Liver (tissue), 9 donors: ENCODE measurements around the gene MORF4L1. TPM values are rescaled to one million over a fixed set of nuclear protein-coding genes. Genes with fewer than 3 reads are reported as not detected.

Source experiments
- DNase-seq: peaks from one replicate; pipeline ENCODE4 v3.0.0-alpha.2; 2017; ENCODE audit warnings: low spot score
- H3K27ac ChIP-seq, 2 donors: one replicate each; pipeline ENCODE4 v1.7.0; 2013; ENCODE audit warnings: inconsistent platforms in 2 of 2, low read length in 2 of 2, control low read depth in 1 of 2, low read depth in 1 of 2, mild to moderate bottlenecking in 1 of 2
- H3K27me3 ChIP-seq, 4 donors: one replicate each; pipeline versions ENCODE4 v1.6.1 to v1.7.0; 2013; ENCODE audit warnings: low read length in 3 of 4, inconsistent platforms in 1 of 4, mild to moderate bottlenecking in 1 of 4, moderate library complexity in 1 of 4; ENCODE audit not compliant: control insufficient read depth in 4 of 4, insufficient read depth in 4 of 4
- H3K36me3 ChIP-seq, 4 donors: one replicate each; pipeline versions ENCODE4 v1.6.1 to v1.7.0; 2013; ENCODE audit warnings: low read length in 3 of 4, mild to moderate bottlenecking in 3 of 4, low read depth in 1 of 4, moderate library complexity in 1 of 4; ENCODE audit not compliant: control insufficient read depth in 4 of 4, insufficient read depth in 3 of 4
- H3K4me1 ChIP-seq, 4 donors: one replicate each; pipeline versions ENCODE4 v1.6.1 to v1.7.0; 2013; ENCODE audit warnings: low read length in 3 of 4, mild to moderate bottlenecking in 3 of 4, moderate library complexity in 1 of 4; ENCODE audit not compliant: control insufficient read depth in 4 of 4, insufficient read depth in 4 of 4
- H3K4me3 ChIP-seq, 3 donors: one replicate each; pipeline versions ENCODE4 v1.6.1 to v1.7.0; 2013; ENCODE audit warnings: low read length in 3 of 3, control low read depth in 1 of 3, low read depth in 1 of 3, mild to moderate bottlenecking in 1 of 3
- H3K9ac ChIP-seq, 2 donors: one replicate each; pipeline ENCODE4 v1.7.0; 2013; ENCODE audit warnings: low read length in 2 of 2, mild to moderate bottlenecking in 2 of 2, moderate library complexity in 2 of 2, control low read depth in 1 of 2, low read depth in 1 of 2
- H3K9me3 ChIP-seq, 4 donors: one replicate each; pipeline versions ENCODE4 v1.6.1 to v1.7.0; 2013; ENCODE audit warnings: low read length in 3 of 4; ENCODE audit not compliant: control insufficient read depth in 4 of 4
- ATF3 ChIP-seq: IDR thresholded peaks from 2 replicates; pipeline ENCODE4 v1.6.1; 2016; ENCODE audit warnings: antibody characterized with exemption
- EGR1 ChIP-seq, 2 donors: IDR thresholded peaks; 2 replicates each; pipeline ENCODE4 v1.6.1; 2016 to 2018; ENCODE audit warnings: antibody characterized with exemption in 2 of 2, low read depth in 2 of 2
- FOXA2 ChIP-seq: IDR thresholded peaks from 2 replicates; pipeline ENCODE4 v1.6.1; 2016; ENCODE audit warnings: antibody characterized with exemption
- GABPA ChIP-seq, 2 donors: IDR thresholded peaks in 1 of 2; conservative IDR thresholded peaks in 1 of 2; 2 replicates each; pipeline ENCODE4 v1.6.1; 2016; ENCODE audit warnings: antibody characterized with exemption in 2 of 2, mild to moderate bottlenecking in 1 of 2, moderate library complexity in 1 of 2
- HNF4A ChIP-seq, 2 donors: conservative IDR thresholded peaks; 2 replicates each; pipeline ENCODE4 v1.6.1; 2016; ENCODE audit warnings: antibody characterized with exemption in 2 of 2, mild to moderate bottlenecking in 2 of 2
- HNF4G ChIP-seq: IDR thresholded peaks from 2 replicates; pipeline ENCODE4 v1.6.1; 2016; ENCODE audit warnings: antibody characterized with exemption
- JUND ChIP-seq, 2 donors: IDR thresholded peaks; 2 replicates each; pipeline ENCODE4 v1.6.1; 2016; ENCODE audit warnings: antibody characterized with exemption in 2 of 2
- MAX ChIP-seq: IDR thresholded peaks from 2 replicates; pipeline ENCODE4 v1.6.1; 2016; ENCODE audit warnings: antibody characterized with exemption
- NR2F2 ChIP-seq: IDR thresholded peaks from 2 replicates; pipeline ENCODE4 v1.6.1; 2016; ENCODE audit warnings: antibody characterized with exemption
- RAD21 ChIP-seq, 2 donors: IDR thresholded peaks; 2 replicates each; pipeline ENCODE4 v1.6.1; 2016; ENCODE audit warnings: antibody characterized with exemption in 2 of 2, mild to moderate bottlenecking in 2 of 2
- RXRA ChIP-seq, 2 donors: IDR thresholded peaks; 2 replicates each; pipeline ENCODE4 v1.6.1; 2017 to 2018; ENCODE audit warnings: antibody characterized with exemption in 2 of 2, mild to moderate bottlenecking in 1 of 2
- ZBTB33 ChIP-seq: IDR thresholded peaks from 2 replicates; pipeline ENCODE4 v1.6.1; 2016; ENCODE audit warnings: antibody characterized with exemption
- WGBS: extraction: QIAGEN DNeasy Blood & Tissue Kit; methylation state at CpG from one replicate; pipeline ENCODE4 v1.1.7; 2013; 5-methylcytosine and 5-hydroxymethylcytosine counted together
- polyA plus RNA-seq, 2 donors: library from polyadenylated mRNA; stranded (reverse) in 1 of 2; unstranded in 1 of 2; fragments of 200-250 nt in 1 of 2; fragments of >200 nt in 1 of 2; fragmentation: Nextera tagmentation in 1 of 2; extraction: Ambion mirVana in 1 of 2; gene quantifications; one replicate each; pipeline versions ENCODE4 v1.2.1 to v1.2.3, GENCODE V29; 2013 to 2015
- total RNA-seq, 2 donors: library from RNA; depleted of rRNA; stranded (reverse); fragments of >200 nt; gene quantifications; one replicate each; pipeline ENCODE4 v1.2.3, GENCODE V29; 2014
- TF ChIP-seq, protein P1 (sequence below): IDR thresholded peaks from 2 replicates; pipeline ENCODE4 v1.6.1; 2016; ENCODE audit warnings: antibody characterized with exemption, mild to moderate bottlenecking
- TF ChIP-seq, protein P2 (sequence below): fragments of 150-350 bp; IDR thresholded peaks from 2 replicates; pipeline ENCODE4 v1.5.1; 2017; ENCODE audit warnings: improper control_type of control experiment, low read depth, low read length; ENCODE audit not compliant: missing input control
- donor health status: healthy.
- donor health status: healthy.
- donor health status: healthy.
- donor health status: healthy.
- donor health status: healthy.

MORF4L1 gene
- total and polyA plus RNA-seq, 4 donors: 67.5 to 134 (median 123) TPM

- TF ChIP-seq JUND (IDR thresholded peaks at IDR 0.05): no peak
- no peak for TF ChIP-seq EGR1 (IDR thresholded peaks at IDR 0.05; ENCODE audit: low read depth in 2 of 2)
- TF ChIP-seq NR2F2: no peak
Measured at GRCh38 chr15:78938658-78939488, 66.2 kb downstream of the MORF4L1 start (continued).

DNA sequence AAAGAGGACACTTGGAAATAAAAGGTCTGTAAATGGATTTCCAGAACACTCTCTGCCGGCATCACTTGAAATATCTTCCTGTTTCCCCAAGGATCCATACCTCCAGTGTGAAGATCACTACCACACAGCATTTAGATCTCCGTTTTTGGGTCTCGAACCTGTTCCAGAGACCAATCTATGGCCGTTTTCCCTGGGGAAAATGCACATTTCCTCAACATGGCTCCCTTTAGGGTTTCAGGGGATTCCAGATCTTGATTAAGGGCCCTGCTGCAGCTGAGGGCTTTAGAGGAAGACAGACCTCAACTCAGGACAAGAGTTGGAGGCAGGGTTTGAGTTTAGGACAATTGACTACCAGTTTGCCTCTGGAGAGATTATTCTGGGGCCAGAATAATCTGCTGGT, 70.1 kb downstream of the MORF4L1 start:
- 96% methylated on average over 4 of the region's 4 CpGs for WGBS
- peaks cover 0 to 3% (median 0%) of the 10 kb centered on the region in 4 donors for H3K36me3 ChIP-seq

DNA sequence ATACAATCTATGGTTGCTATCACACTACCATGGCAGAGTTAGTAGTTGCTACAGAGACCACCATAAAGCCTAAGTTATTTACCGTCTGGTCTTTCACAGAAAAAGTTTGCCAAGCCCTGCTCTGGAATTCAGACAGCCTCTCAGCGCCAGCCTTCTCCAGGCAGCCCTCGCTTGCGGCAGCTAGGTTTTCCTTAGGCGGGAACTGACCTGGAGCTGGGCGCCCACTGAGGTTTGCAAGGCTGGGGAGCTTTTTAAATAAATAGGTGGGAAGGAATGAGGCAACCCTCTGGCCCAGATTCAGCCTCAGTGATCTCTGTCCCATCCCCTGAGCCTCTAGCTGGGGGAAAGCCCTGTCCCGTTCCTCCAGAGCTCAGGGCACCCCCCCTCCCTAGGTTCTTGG, 71.0 kb downstream of the MORF4L1 start:
- no peaks in the 10 kb centered on the region for H3K36me3 ChIP-seq
- WGBS: 57% methylated on average over 7 of the region's 7 CpGs
- H3K4me1 ChIP-seq: peaks cover 0 to 23% (median 7%) of the 10 kb centered on the region in 4 donors
- DNase-seq: no peak
- H3K27me3 ChIP-seq: no peaks in the 10 kb centered on the region
- H3K27ac ChIP-seq: peak overlapping the region; percentile 83 to 90
- peak overlapping the region in 1 of 2 donors; percentile 47 for H3K9ac ChIP-seq
- TF ChIP-seq MAX: no peak
- TF ChIP-seq JUND (IDR thresholded peaks at IDR 0.05): no peak
- TF ChIP-seq FOXA2: no peak
- no peak for TF ChIP-seq RXRA (IDR thresholded peaks at IDR 0.05)
- TF ChIP-seq, protein P1, sequence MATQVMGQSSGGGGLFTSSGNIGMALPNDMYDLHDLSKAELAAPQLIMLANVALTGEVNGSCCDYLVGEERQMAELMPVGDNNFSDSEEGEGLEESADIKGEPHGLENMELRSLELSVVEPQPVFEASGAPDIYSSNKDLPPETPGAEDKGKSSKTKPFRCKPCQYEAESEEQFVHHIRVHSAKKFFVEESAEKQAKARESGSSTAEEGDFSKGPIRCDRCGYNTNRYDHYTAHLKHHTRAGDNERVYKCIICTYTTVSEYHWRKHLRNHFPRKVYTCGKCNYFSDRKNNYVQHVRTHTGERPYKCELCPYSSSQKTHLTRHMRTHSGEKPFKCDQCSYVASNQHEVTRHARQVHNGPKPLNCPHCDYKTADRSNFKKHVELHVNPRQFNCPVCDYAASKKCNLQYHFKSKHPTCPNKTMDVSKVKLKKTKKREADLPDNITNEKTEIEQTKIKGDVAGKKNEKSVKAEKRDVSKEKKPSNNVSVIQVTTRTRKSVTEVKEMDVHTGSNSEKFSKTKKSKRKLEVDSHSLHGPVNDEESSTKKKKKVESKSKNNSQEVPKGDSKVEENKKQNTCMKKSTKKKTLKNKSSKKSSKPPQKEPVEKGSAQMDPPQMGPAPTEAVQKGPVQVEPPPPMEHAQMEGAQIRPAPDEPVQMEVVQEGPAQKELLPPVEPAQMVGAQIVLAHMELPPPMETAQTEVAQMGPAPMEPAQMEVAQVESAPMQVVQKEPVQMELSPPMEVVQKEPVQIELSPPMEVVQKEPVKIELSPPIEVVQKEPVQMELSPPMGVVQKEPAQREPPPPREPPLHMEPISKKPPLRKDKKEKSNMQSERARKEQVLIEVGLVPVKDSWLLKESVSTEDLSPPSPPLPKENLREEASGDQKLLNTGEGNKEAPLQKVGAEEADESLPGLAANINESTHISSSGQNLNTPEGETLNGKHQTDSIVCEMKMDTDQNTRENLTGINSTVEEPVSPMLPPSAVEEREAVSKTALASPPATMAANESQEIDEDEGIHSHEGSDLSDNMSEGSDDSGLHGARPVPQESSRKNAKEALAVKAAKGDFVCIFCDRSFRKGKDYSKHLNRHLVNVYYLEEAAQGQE: no peak
- no peak for TF ChIP-seq NR2F2
- peak overlapping the region in 2 of 3 donors; percentile 64 to 81 for H3K4me3 ChIP-seq
- no peaks in the 10 kb centered on the region for H3K9me3 ChIP-seq

More for the DNA sequence above, 70.1 kb downstream of the MORF4L1 start:
- Histone ChIP-seq H3K27ac (no peak overlapping the region), H3K9ac (no peak overlapping the region), H3K4me1 (peaks cover 0 to 23% (median 6%) of the 10 kb centered on the region in 4 donors), H3K9me3 (no peaks in the 10 kb centered on the region), H3K4me3 (no peak overlapping the region), H3K27me3 (no peaks in the 10 kb centered on the region)
- TF ChIP-seq NR2F2: no peak
- TF ChIP-seq, protein P2, sequence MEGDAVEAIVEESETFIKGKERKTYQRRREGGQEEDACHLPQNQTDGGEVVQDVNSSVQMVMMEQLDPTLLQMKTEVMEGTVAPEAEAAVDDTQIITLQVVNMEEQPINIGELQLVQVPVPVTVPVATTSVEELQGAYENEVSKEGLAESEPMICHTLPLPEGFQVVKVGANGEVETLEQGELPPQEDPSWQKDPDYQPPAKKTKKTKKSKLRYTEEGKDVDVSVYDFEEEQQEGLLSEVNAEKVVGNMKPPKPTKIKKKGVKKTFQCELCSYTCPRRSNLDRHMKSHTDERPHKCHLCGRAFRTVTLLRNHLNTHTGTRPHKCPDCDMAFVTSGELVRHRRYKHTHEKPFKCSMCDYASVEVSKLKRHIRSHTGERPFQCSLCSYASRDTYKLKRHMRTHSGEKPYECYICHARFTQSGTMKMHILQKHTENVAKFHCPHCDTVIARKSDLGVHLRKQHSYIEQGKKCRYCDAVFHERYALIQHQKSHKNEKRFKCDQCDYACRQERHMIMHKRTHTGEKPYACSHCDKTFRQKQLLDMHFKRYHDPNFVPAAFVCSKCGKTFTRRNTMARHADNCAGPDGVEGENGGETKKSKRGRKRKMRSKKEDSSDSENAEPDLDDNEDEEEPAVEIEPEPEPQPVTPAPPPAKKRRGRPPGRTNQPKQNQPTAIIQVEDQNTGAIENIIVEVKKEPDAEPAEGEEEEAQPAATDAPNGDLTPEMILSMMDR: no peak
- no peak for DNase-seq

DNA sequence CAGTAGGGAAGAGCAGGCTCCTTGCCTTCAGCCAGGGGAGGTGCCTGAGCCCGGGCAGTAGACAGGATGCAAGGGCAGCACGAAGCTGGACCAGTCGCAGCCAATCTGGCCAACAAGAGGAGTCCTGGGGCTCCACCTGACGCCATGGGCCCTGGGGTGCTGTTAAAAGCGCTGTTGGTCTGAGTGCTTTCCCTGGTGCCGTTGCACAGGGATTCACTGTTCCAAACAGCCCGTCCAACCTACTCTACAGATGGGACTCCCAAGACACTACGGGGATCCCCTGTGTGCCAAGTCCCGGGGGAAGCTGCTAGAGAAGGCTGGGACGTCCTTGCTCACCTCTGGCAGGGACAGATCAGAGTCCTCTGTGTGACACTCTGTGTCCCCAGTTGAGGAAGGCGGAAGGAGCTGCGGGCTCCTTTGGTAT, 71.5 kb downstream of the MORF4L1 start:
- WGBS: 14% methylated on average over 12 of the region's 12 CpGs
- DNase-seq: no peak
- TF ChIP-seq RAD21 (IDR thresholded peaks at IDR 0.05) (no peak), HNF4A (conservative IDR thresholded peaks at IDR 0.05) (no peak), NR2F2 (no peak), ATF3 (no peak), ZBTB33 (no peak), GABPA (IDR thresholded peaks at IDR 0.05 in 1 of 2, conservative IDR thresholded peaks at IDR 0.05 in 1 of 2) (no peak), HNF4G (no peak), RXRA (IDR thresholded peaks at IDR 0.05) (no peak)
- TF ChIP-seq, protein P2: no peak
- Histone ChIP-seq H3K27ac (peak overlapping the region; percentile 83 to 90), H3K27me3 (no peaks in the 10 kb centered on the region), H3K36me3 (no peaks in the 10 kb centered on the region), H3K4me3 (peak overlapping the region; percentile 64 to 81 (median 66)), H3K4me1 (peaks cover 2 to 25% (median 8%) of the 10 kb centered on the region in 4 donors), H3K9me3 (no peaks in the 10 kb centered on the region), H3K9ac (peak overlapping the region; percentile 75 to 97)
